ENCODE measurements around the gene SLC23A1. TPM values are rescaled to one million over a fixed set of nuclear protein-coding genes. Genes with fewer than 3 reads are reported as not detected.

The SLC23A1 gene
- total and polyA plus RNA-seq, 9 of the 15 experiments (the other 6 are each of a cell fraction or from before 2014, with no cell fraction given), result 0.03 to 0.20 (median 0.05) TPM; not detected in 5

GRCh38 chr5:139422307-139422893 lies 39.3 kb upstream of the SLC23A1 start (continued):
- peak; percentile 77; the same call in 1 of the 2 replicates for TF ChIP-seq TFAP4 (CRISPR knock-in tag; IDR thresholded peaks at IDR 0.05; ENCODE audit: borderline replicate concordance)
- no peak for TF ChIP-seq ZNF583 (CRISPR knock-in tag; IDR thresholded peaks at IDR 0.05)
- TF ChIP-seq DACH1 (IDR thresholded peaks at IDR 0.05; ENCODE audit: partially characterized antibody), result peak; percentile 30
- TF ChIP-seq HNRNPH1 (optimal IDR thresholded peaks at IDR 0.05; ENCODE audit: low read depth, low read length), result no peak
- no peak for TF ChIP-seq EHMT2 (IDR thresholded peaks at IDR 0.05)
- TF ChIP-seq LCOR (CRISPR knock-in tag; IDR thresholded peaks at IDR 0.05), result peak; percentile 66; the same call in 1 of the 2 replicates
- no peak for TF ChIP-seq KAT8 (IDR thresholded peaks at IDR 0.05; ENCODE audit: low read depth)
- peak; percentile 94 for TF ChIP-seq REST (IDR thresholded peaks at IDR 0.05; ENCODE audit: borderline replicate concordance)
- no peak for TF ChIP-seq REST (CRISPR knock-in tag; IDR thresholded peaks at IDR 0.05; ENCODE audit: low read depth)
- TF ChIP-seq ZNF644 (tag; IDR thresholded peaks at IDR 0.05; ENCODE audit: low read depth), result no peak
- peak; percentile 25 for TF ChIP-seq E2F8 (IDR thresholded peaks at IDR 0.05; ENCODE audit: low read depth, partially characterized antibody)
- no peak for TF ChIP-seq CREB3 (tag; conservative IDR thresholded peaks at IDR 0.05; ENCODE audit: low read depth)
- TF ChIP-seq RB1 (IDR thresholded peaks at IDR 0.05; ENCODE audit: low read depth), result peak; percentile 47; the same call in 1 of the 2 replicates
